Endothelial cell of umbilical vein (primary cell): ENCODE data around the gene COLEC11.

ENCODE experiments used
- CTCF ChIP-seq, 2 donors: IDR thresholded peaks; 1 replicate in 1 of 2; 2 replicates in 1 of 2; pipeline ENCODE4 v1.5.1; 2011; ENCODE audit warnings: low read length in 2 of 2, mild to moderate bottlenecking in 2 of 2, moderate library complexity in 2 of 2, control low read depth in 1 of 2, inconsistent platforms in 1 of 2, low read depth in 1 of 2; ENCODE audit not compliant: insufficient read depth in 1 of 2; ENCODE audit errors: extremely low read depth in 1 of 2
- MAX ChIP-seq: IDR thresholded peaks from 2 replicates; pipeline ENCODE4 v1.6.1; 2011; ENCODE audit not compliant: insufficient read depth, insufficient read length
- MYC ChIP-seq: IDR thresholded peaks from one replicate; pipeline ENCODE4 v1.6.1; 2011; ENCODE audit warnings: mild to moderate bottlenecking, low read depth, low read length
- POLR2A ChIP-seq: IDR thresholded peaks from 2 replicates; pipeline ENCODE4 v1.6.1; 2012; ENCODE audit warnings: low read depth, mild to moderate bottlenecking, control low read depth, low read length
- POLR2AphosphoS5 ChIP-seq: IDR thresholded peaks from 2 replicates; pipeline ENCODE4 v1.6.1; 2012; ENCODE audit warnings: low read depth, mild to moderate bottlenecking, control low read depth, low read length, moderate library complexity; ENCODE audit not compliant: insufficient read depth

DNA sequence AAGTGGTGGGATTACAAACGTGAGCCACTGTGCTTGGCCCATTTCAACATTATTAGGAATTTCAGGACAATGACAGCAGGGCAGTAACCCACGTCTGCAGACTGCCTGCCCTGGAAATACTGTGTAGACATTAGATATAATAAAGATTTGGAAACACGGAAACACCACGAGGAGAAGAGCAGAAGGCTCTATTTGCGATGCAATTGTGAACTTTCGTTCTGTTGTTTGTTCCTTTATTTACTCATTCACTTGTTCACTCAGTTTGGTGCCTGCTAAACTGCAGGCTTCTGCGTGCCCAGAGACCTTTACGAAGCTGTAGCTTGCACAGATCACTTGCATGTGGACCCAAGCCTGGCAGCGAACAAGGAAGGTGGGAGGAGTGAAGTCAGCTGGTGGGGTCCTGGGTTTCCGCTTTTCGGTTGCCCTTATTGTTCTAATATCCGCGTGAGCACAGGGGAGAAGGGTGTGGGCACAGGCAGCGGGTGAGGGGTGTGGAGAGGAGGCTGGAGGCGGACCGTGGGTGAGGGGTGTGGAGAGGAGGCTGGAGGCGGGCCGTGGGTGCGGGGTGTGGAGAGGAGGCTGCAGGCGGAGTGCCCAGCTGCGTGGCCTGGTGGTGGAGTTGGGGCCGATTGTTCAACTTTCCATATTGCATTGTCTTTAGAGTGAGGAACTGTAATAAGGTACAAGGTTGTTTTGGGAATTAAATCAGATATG lies 3.4 kb downstream of the COLEC11 start:
- TF ChIP-seq MAX = no peak
- no peak for TF ChIP-seq POLR2A
- no peak for TF ChIP-seq MYC
- no peak for TF ChIP-seq POLR2AphosphoS5
- no peak for TF ChIP-seq CTCF (IDR thresholded peaks at IDR 0.05; ENCODE audit: extremely low read depth in 1 of 2, insufficient read depth in 1 of 2, low read depth in 1 of 2, low read length in 2 of 2)
